ENCODE measurements around the gene TXLNA.
A peak's percentile ranks its signal among the peaks of the same experiment; 100 is the strongest.

TXLNA gene

GRCh38 chr1:32170991-32171390 is 8.5 kb upstream of the TXLNA start:
- no peak overlapping the region for H3K4me3 ChIP-seq (ENCODE audit: low read length)
- peaks cover 70% of the 10 kb centered on the region for H3K36me3 ChIP-seq (ENCODE audit: insufficient read depth, low read length)

GRCh38 chr1:32172621-32173245 is 6.7 kb upstream of the TXLNA start:
- Histone ChIP-seq H3K9me3 (ENCODE audit: low read length) (no peaks in the 10 kb centered on the region), H3K4me3 (ENCODE audit: low read length) (no peak overlapping the region), H3K27me3 (ENCODE audit: insufficient read depth, low read length) (no peaks in the 10 kb centered on the region), H3K36me3 (ENCODE audit: insufficient read depth, low read length) (peaks cover 58% of the 10 kb centered on the region), H2AFZ (ENCODE audit: low read depth, low read length) (no peak overlapping the region), H3K4me1 (ENCODE audit: insufficient read depth, low read length) (no peaks in the 10 kb centered on the region)

More at GRCh38 chr1:32170991-32171390, 8.5 kb upstream of the TXLNA start:
- H2AFZ ChIP-seq (ENCODE audit: low read depth, low read length), result no peak overlapping the region
- no peaks in the 10 kb centered on the region for H3K27me3 ChIP-seq (ENCODE audit: insufficient read depth, low read length)
- no peaks in the 10 kb centered on the region for H3K4me1 ChIP-seq (ENCODE audit: insufficient read depth, low read length)
- no peaks in the 10 kb centered on the region for H3K9me3 ChIP-seq (ENCODE audit: low read length)

GRCh38 chr1:32178380-32179192 is 889 bp upstream of the TXLNA start:
- no peaks in the 10 kb centered on the region for H3K9me3 ChIP-seq (ENCODE audit: low read length)
- H2AFZ ChIP-seq (ENCODE audit: low read depth, low read length), result peak overlapping the region; percentile 18
- peak overlapping the region; percentile 76 for H3K4me3 ChIP-seq (ENCODE audit: low read length)
- peaks cover 19% of the 10 kb centered on the region for H3K4me1 ChIP-seq (ENCODE audit: insufficient read depth, low read length)
- peaks cover 27% of the 10 kb centered on the region for H3K36me3 ChIP-seq (ENCODE audit: insufficient read depth, low read length)
- H3K27me3 ChIP-seq (ENCODE audit: insufficient read depth, low read length), result no peaks in the 10 kb centered on the region

- H3K27me3 ChIP-seq (ENCODE audit: insufficient read depth, low read length), result no peaks in the 10 kb centered on the region
- peaks cover 31% of the 10 kb centered on the region for H3K36me3 ChIP-seq (ENCODE audit: insufficient read depth, low read length)
- peak overlapping the region; percentile 18 for H2AFZ ChIP-seq (ENCODE audit: low read depth, low read length)
- no peaks in the 10 kb centered on the region for H3K9me3 ChIP-seq (ENCODE audit: low read length)
- H3K4me1 ChIP-seq (ENCODE audit: insufficient read depth, low read length), result peaks cover 19% of the 10 kb centered on the region
- peak overlapping the region; percentile 76 for H3K4me3 ChIP-seq (ENCODE audit: low read length)
Observed at GRCh38 chr1:32179193-32179442, 357 bp upstream of the TXLNA start.

- H3K4me3 ChIP-seq (ENCODE audit: low read length), result peak overlapping the region; percentile 76
- H3K9me3 ChIP-seq (ENCODE audit: low read length), result no peaks in the 10 kb centered on the region
- H2AFZ ChIP-seq (ENCODE audit: low read depth, low read length), result peak overlapping the region; percentile 18
- H3K4me1 ChIP-seq (ENCODE audit: insufficient read depth, low read length), result peaks cover 19% of the 10 kb centered on the region
- H3K27me3 ChIP-seq (ENCODE audit: insufficient read depth, low read length), result no peaks in the 10 kb centered on the region
- H3K36me3 ChIP-seq (ENCODE audit: insufficient read depth, low read length), result peaks cover 36% of the 10 kb centered on the region
Observed at GRCh38 chr1:32180186-32181060, 948 bp downstream of the TXLNA start.

- peak overlapping the region; percentile 76 for H3K4me3 ChIP-seq (ENCODE audit: low read length)
- H2AFZ ChIP-seq (ENCODE audit: low read depth, low read length), result no peak overlapping the region
- H3K27me3 ChIP-seq (ENCODE audit: insufficient read depth, low read length), result no peaks in the 10 kb centered on the region
- peaks cover 19% of the 10 kb centered on the region for H3K4me1 ChIP-seq (ENCODE audit: insufficient read depth, low read length)
- H3K9me3 ChIP-seq (ENCODE audit: low read length), result no peaks in the 10 kb centered on the region
- H3K36me3 ChIP-seq (ENCODE audit: insufficient read depth, low read length), result peaks cover 42% of the 10 kb centered on the region
Observed at GRCh38 chr1:32181065-32181464, 1.6 kb downstream of the TXLNA start.

GRCh38 chr1:32181563-32181962 is 2.1 kb downstream of the TXLNA start:
- Histone ChIP-seq H3K4me1 (ENCODE audit: insufficient read depth, low read length) (peaks cover 19% of the 10 kb centered on the region), H3K9me3 (ENCODE audit: low read length) (no peaks in the 10 kb centered on the region), H2AFZ (ENCODE audit: low read depth, low read length) (no peak overlapping the region), H3K27me3 (ENCODE audit: insufficient read depth, low read length) (no peaks in the 10 kb centered on the region), H3K36me3 (ENCODE audit: insufficient read depth, low read length) (peaks cover 47% of the 10 kb centered on the region), H3K4me3 (ENCODE audit: low read length) (no peak overlapping the region)

- Histone ChIP-seq H3K4me3 (ENCODE audit: low read length) (no peak overlapping the region), H3K4me1 (ENCODE audit: insufficient read depth, low read length) (peaks cover 19% of the 10 kb centered on the region), H2AFZ (ENCODE audit: low read depth, low read length) (no peak overlapping the region), H3K27me3 (ENCODE audit: insufficient read depth, low read length) (no peaks in the 10 kb centered on the region), H3K36me3 (ENCODE audit: insufficient read depth, low read length) (peaks cover 51% of the 10 kb centered on the region), H3K9me3 (ENCODE audit: low read length) (no peaks in the 10 kb centered on the region)
Observed at GRCh38 chr1:32182060-32182459, 2.6 kb downstream of the TXLNA start.

- H3K9me3 ChIP-seq (ENCODE audit: low read length), result no peaks in the 10 kb centered on the region
- no peaks in the 10 kb centered on the region for H3K27me3 ChIP-seq (ENCODE audit: insufficient read depth, low read length)
- peaks cover 76% of the 10 kb centered on the region for H3K36me3 ChIP-seq (ENCODE audit: insufficient read depth, low read length)
- H3K4me1 ChIP-seq (ENCODE audit: insufficient read depth, low read length), result peaks cover 13% of the 10 kb centered on the region
- no peak overlapping the region for H2AFZ ChIP-seq (ENCODE audit: low read depth, low read length)
- H3K4me3 ChIP-seq (ENCODE audit: low read length), result no peak overlapping the region
Observed at GRCh38 chr1:32184650-32185049, 5.2 kb downstream of the TXLNA start.

GRCh38 chr1:32186077-32186476 is 6.6 kb downstream of the TXLNA start:
- no peak overlapping the region for H3K4me3 ChIP-seq (ENCODE audit: low read length)
- no peaks in the 10 kb centered on the region for H3K27me3 ChIP-seq (ENCODE audit: insufficient read depth, low read length)
- no peak overlapping the region for H2AFZ ChIP-seq (ENCODE audit: low read depth, low read length)
- H3K36me3 ChIP-seq (ENCODE audit: insufficient read depth, low read length), result peaks cover 84% of the 10 kb centered on the region
- H3K4me1 ChIP-seq (ENCODE audit: insufficient read depth, low read length), result peaks cover 5% of the 10 kb centered on the region
- no peaks in the 10 kb centered on the region for H3K9me3 ChIP-seq (ENCODE audit: low read length)

GRCh38 chr1:32186491-32186890 is 7.0 kb downstream of the TXLNA start:
- Histone ChIP-seq H3K36me3 (ENCODE audit: insufficient read depth, low read length) (peaks cover 84% of the 10 kb centered on the region), H3K4me3 (ENCODE audit: low read length) (no peak overlapping the region), H3K27me3 (ENCODE audit: insufficient read depth, low read length) (no peaks in the 10 kb centered on the region), H3K4me1 (ENCODE audit: insufficient read depth, low read length) (peaks cover 1% of the 10 kb centered on the region), H2AFZ (ENCODE audit: low read depth, low read length) (no peak overlapping the region), H3K9me3 (ENCODE audit: low read length) (no peaks in the 10 kb centered on the region)

GRCh38 chr1:32187850-32188249 is 8.4 kb downstream of the TXLNA start:
- Histone ChIP-seq H3K36me3 (ENCODE audit: insufficient read depth, low read length) (peaks cover 85% of the 10 kb centered on the region), H2AFZ (ENCODE audit: low read depth, low read length) (no peak overlapping the region), H3K27me3 (ENCODE audit: insufficient read depth, low read length) (no peaks in the 10 kb centered on the region), H3K9me3 (ENCODE audit: low read length) (no peaks in the 10 kb centered on the region), H3K4me1 (ENCODE audit: insufficient read depth, low read length) (no peaks in the 10 kb centered on the region), H3K4me3 (ENCODE audit: low read length) (no peak overlapping the region)

Data from neuron (in vitro differentiated cells).